HEK293 (cell line): Measurements from ENCODE around the gene MCUR1.

Experiments
- GLIS1 ChIP-seq: fragments of 450-650 bp; formaldehyde crosslinking; IDR thresholded peaks from 2 replicates; pipeline ENCODE4 v1.5.1; 2016; ENCODE audit warnings: missing biosample characterization, missing genetic modification characterization
- SETDB1 ChIP-seq: IDR thresholded peaks from one replicate; pipeline ENCODE4 v1.6.1; 2017; ENCODE audit warnings: mild to moderate bottlenecking, low read length, moderate library complexity, mixed read lengths; ENCODE audit not compliant: insufficient read length
- ZNF274 ChIP-seq, 2 experiments: fragments of 200-500 bp in 1 of 2; fragments of 450-650 bp in 1 of 2; sonication (Bioruptor generic) in 1 of 2; formaldehyde crosslinking in 1 of 2; IDR thresholded peaks; 2 replicates each; pipeline versions ENCODE4 v1.5.1 to v1.6.1; 2014 to 2016; ENCODE audit warnings: borderline replicate concordance in 1 of 2, inconsistent platforms in 1 of 2, low read length in 1 of 2, missing biosample characterization in 1 of 2, missing genetic modification characterization in 1 of 2
- TF ChIP-seq, protein P1 (sequence below): fragments of 450-650 bp; formaldehyde crosslinking; IDR thresholded peaks from 2 replicates; pipeline ENCODE4 v1.5.0; 2017; ENCODE audit warnings: missing biosample characterization, missing genetic modification characterization, borderline replicate concordance
- TF ChIP-seq, protein P2 (sequence below): fragments of 450-650 bp; formaldehyde crosslinking; IDR thresholded peaks from 2 replicates; pipeline ENCODE4 v1.5.1; 2016; ENCODE audit warnings: missing biosample characterization, missing genetic modification characterization
- TF ChIP-seq, protein P3 (sequence below): fragments of 450-650 bp; formaldehyde crosslinking; IDR thresholded peaks from 2 replicates; pipeline ENCODE4 v1.5.1; 2016; ENCODE audit warnings: missing biosample characterization, missing genetic modification characterization

DNA sequence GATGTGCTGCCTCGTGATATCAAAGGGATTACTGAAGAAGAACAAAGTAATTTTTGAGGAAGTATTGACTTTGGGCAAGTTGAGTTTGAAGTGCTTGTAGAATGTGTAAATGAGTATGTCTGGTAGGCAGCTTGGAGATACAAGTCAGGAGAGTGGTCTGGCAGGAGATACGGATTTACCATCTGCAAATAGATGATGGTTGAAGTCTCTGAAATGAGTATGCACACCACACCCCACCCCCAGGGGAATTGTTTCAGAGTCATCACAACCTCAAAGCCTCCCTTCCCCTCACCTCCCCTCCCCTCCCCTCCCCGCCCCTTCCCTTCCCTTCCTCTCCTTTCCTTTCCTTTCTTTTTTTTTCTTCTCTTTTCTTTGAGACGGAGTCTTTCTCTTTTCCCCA lies 16.4 kb upstream of the MCUR1 start:
- TF ChIP-seq, protein P1, sequence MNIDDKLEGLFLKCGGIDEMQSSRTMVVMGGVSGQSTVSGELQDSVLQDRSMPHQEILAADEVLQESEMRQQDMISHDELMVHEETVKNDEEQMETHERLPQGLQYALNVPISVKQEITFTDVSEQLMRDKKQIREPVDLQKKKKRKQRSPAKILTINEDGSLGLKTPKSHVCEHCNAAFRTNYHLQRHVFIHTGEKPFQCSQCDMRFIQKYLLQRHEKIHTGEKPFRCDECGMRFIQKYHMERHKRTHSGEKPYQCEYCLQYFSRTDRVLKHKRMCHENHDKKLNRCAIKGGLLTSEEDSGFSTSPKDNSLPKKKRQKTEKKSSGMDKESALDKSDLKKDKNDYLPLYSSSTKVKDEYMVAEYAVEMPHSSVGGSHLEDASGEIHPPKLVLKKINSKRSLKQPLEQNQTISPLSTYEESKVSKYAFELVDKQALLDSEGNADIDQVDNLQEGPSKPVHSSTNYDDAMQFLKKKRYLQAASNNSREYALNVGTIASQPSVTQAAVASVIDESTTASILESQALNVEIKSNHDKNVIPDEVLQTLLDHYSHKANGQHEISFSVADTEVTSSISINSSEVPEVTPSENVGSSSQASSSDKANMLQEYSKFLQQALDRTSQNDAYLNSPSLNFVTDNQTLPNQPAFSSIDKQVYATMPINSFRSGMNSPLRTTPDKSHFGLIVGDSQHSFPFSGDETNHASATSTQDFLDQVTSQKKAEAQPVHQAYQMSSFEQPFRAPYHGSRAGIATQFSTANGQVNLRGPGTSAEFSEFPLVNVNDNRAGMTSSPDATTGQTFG: no peak
- TF ChIP-seq, protein P2, sequence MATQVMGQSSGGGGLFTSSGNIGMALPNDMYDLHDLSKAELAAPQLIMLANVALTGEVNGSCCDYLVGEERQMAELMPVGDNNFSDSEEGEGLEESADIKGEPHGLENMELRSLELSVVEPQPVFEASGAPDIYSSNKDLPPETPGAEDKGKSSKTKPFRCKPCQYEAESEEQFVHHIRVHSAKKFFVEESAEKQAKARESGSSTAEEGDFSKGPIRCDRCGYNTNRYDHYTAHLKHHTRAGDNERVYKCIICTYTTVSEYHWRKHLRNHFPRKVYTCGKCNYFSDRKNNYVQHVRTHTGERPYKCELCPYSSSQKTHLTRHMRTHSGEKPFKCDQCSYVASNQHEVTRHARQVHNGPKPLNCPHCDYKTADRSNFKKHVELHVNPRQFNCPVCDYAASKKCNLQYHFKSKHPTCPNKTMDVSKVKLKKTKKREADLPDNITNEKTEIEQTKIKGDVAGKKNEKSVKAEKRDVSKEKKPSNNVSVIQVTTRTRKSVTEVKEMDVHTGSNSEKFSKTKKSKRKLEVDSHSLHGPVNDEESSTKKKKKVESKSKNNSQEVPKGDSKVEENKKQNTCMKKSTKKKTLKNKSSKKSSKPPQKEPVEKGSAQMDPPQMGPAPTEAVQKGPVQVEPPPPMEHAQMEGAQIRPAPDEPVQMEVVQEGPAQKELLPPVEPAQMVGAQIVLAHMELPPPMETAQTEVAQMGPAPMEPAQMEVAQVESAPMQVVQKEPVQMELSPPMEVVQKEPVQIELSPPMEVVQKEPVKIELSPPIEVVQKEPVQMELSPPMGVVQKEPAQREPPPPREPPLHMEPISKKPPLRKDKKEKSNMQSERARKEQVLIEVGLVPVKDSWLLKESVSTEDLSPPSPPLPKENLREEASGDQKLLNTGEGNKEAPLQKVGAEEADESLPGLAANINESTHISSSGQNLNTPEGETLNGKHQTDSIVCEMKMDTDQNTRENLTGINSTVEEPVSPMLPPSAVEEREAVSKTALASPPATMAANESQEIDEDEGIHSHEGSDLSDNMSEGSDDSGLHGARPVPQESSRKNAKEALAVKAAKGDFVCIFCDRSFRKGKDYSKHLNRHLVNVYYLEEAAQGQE (tag by site-specific recombination): no peak
- TF ChIP-seq, protein P3, sequence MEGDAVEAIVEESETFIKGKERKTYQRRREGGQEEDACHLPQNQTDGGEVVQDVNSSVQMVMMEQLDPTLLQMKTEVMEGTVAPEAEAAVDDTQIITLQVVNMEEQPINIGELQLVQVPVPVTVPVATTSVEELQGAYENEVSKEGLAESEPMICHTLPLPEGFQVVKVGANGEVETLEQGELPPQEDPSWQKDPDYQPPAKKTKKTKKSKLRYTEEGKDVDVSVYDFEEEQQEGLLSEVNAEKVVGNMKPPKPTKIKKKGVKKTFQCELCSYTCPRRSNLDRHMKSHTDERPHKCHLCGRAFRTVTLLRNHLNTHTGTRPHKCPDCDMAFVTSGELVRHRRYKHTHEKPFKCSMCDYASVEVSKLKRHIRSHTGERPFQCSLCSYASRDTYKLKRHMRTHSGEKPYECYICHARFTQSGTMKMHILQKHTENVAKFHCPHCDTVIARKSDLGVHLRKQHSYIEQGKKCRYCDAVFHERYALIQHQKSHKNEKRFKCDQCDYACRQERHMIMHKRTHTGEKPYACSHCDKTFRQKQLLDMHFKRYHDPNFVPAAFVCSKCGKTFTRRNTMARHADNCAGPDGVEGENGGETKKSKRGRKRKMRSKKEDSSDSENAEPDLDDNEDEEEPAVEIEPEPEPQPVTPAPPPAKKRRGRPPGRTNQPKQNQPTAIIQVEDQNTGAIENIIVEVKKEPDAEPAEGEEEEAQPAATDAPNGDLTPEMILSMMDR (tag by site-specific recombination): no peak
- no peak for TF ChIP-seq ZNF274 (IDR thresholded peaks at IDR 0.05; ENCODE audit: low read length)
- no peak for TF ChIP-seq ZNF274 (tag by site-specific recombination; IDR thresholded peaks at IDR 0.05; ENCODE audit: borderline replicate concordance)
- TF ChIP-seq GLIS1 (tag by site-specific recombination): no peak
- TF ChIP-seq SETDB1: no peak
